ENCODE data around the gene DTWD1. TPM values are rescaled to one million over a fixed set of nuclear protein-coding genes. Genes with fewer than 3 reads are reported as not detected.
"Not testable (repeated sequence)": the region's sequence is repeated elsewhere in the genome, so short reads cannot be mapped to it uniquely, and the experiment has no call there.

DTWD1 gene, protein sequence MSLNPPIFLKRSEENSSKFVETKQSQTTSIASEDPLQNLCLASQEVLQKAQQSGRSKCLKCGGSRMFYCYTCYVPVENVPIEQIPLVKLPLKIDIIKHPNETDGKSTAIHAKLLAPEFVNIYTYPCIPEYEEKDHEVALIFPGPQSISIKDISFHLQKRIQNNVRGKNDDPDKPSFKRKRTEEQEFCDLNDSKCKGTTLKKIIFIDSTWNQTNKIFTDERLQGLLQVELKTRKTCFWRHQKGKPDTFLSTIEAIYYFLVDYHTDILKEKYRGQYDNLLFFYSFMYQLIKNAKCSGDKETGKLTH
- 27.5 TPM for polyA plus RNA-seq (2013, experiment 1 of 2)
- polyA plus RNA-seq (2013, experiment 2 of 2), result 28.4 TPM

DNA sequence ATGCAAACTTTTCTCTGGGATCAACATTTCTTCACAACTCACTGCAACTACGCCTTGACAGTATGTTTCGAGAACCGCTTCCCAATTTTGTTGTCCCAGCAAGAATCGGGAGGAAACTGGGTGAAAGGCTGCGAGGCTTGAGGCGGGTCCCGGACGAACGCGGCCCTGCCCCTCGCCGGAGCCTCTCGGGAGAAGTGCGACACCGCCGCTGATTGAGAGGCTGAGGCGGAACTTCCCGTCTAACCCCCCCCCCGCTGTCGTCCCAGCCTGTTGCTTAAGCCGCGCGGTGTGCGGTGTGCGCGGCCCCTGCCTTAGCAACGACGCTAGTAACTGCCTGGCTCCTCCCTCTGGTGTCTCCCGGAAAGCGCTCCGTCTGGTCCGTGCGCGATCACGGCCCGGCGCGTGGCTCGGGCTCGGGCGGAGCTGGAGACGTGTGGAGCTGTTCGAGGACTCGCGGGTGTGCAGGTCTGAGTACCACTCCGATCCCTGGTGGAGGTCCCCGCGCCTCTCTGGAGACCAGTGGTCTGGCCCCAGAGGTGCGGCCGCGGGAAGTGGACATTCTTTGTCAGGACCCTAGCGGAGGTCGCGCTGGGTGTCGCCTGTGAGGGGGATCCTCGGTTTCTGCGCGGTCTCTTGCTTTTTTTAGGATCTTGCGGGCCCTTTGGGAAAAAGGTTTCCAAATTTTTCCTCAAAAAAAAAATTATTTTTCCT lies at the start of gene DTWD1, which contains the start of gene FAM227B:
TSS of gene DTWD1 (plus strand) at position 391 of the 711 bp plus-strand sequence. CDS start 4,120 bp downstream, outside the sequence.
TSS of gene FAM227B (minus strand) at position 161 of the 711 bp plus-strand sequence. CDS start 5,647 bp downstream, outside the sequence.
- WGBS, result under 1% methylated on average over 59 of the region's 59 CpGs
- H3K27me3 ChIP-seq (ENCODE audit: insufficient read depth, low read length), result no peaks in the 10 kb centered on the region
- H3K4me3 ChIP-seq (ENCODE audit: low read length), result peak within 1 kb of the TSS; percentile 90
- H3K9me3 ChIP-seq (ENCODE audit: insufficient read depth, low read depth, low read length), result peaks cover 25% of the 10 kb centered on the region
- H3K27ac ChIP-seq (ENCODE audit: low read depth, low read length), result peak within 1 kb of the TSS; percentile 86
- H3K9ac ChIP-seq (ENCODE audit: low read depth, low read length), result peak within 1 kb of the TSS; percentile 95
- H3K36me3 ChIP-seq (ENCODE audit: insufficient read depth, low read length), result peaks cover 30% of the 10 kb centered on the region
- peaks cover 10% of the 10 kb centered on the region for H3K4me1 ChIP-seq (ENCODE audit: insufficient read depth, low read length)

DNA sequence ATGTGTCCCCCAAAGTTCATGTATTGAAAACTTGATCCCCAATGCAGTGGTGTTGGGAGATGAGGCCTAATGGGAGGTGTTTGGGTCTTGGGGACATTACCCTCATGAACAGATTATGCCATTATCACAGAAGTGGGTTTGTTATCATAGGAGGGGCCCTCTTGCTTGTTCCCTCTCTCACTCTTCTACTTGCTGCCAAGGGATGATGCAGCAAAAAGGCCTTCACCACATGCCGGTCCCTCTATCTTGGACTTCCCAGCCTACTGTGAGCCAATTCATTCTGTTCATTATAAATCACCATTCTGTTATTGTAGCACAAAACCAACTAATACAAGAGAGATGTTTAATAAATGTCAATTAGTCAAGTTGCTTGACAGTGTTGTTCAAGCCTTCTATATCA lies 47.4 kb upstream of the DTWD1 start:
- Histone ChIP-seq H3K4me1 (ENCODE audit: insufficient read depth, low read length) (no peaks in the 10 kb centered on the region), H3K27ac (ENCODE audit: low read depth, low read length) (no peak overlapping the region), H3K9ac (ENCODE audit: low read depth, low read length) (no peak overlapping the region), H3K36me3 (ENCODE audit: insufficient read depth, low read length) (no peaks in the 10 kb centered on the region), H3K27me3 (ENCODE audit: insufficient read depth, low read length) (no peaks in the 10 kb centered on the region), H3K4me3 (ENCODE audit: low read length) (no peak overlapping the region), H3K9me3 (ENCODE audit: insufficient read depth, low read depth, low read length) (no peaks in the 10 kb centered on the region)
- 97% methylated on average over 1 of the region's 1 CpG for WGBS

DNA sequence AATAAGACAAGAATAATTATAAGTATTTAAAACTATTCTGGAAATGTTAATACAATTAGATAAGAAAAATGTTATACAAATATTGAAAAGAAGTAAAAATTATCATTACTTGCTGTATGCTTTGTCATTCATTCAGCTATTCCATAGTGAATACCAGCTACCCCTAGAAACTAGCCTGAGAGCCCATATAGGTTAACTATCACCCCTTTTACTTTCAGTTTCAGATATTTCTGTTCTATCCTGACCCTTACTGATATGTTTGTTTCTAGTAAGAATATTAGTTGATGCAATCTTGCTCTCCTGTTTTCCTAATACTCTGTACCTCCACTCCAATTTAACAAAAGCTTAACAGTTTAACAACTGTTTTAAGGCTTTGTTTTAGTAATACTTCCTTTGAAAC lies 31.8 kb upstream of the DTWD1 start:
- Histone ChIP-seq H3K36me3 (ENCODE audit: insufficient read depth, low read length) (no peaks in the 10 kb centered on the region), H3K4me3 (ENCODE audit: low read length) (no peak overlapping the region), H3K27ac (ENCODE audit: low read depth, low read length) (no peak overlapping the region), H3K9ac (ENCODE audit: low read depth, low read length) (no peak overlapping the region), H3K9me3 (ENCODE audit: insufficient read depth, low read depth, low read length) (no peaks in the 10 kb centered on the region), H3K27me3 (ENCODE audit: insufficient read depth, low read length) (no peaks in the 10 kb centered on the region), H3K4me1 (ENCODE audit: insufficient read depth, low read length) (no peaks in the 10 kb centered on the region)

DNA sequence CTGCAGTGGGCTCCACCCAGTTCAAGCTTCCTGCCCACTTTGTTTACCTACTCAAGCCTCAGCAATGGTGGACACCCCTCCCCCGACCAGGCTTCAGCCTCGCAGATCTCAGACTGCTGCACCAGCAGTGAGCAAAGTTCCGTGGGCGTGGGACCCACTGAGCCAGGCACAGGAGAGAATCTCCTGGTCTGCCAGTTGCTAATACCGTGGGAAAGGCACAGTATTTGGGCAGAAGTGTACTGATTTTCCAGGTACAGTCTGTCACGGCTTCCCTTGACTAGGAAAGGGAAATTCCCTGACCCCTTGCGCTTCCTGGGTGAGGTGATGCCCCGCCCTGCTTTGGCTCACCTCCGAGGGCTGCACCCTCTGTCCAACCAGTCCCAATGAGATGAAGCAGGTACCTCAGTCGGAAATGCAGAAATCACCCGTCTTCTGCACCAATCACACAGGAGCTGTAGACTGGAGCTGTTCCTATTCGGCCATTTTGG lies 28.0 kb upstream of the DTWD1 start:
- H3K4me1 ChIP-seq (ENCODE audit: insufficient read depth, low read length); H3K9me3 ChIP-seq (ENCODE audit: insufficient read depth, low read depth, low read length); H3K27me3 ChIP-seq (ENCODE audit: insufficient read depth, low read length); H3K4me3 ChIP-seq (ENCODE audit: low read length); H3K27ac ChIP-seq (ENCODE audit: low read depth, low read length); H3K9ac ChIP-seq (ENCODE audit: low read depth, low read length); H3K36me3 ChIP-seq (ENCODE audit: insufficient read depth, low read length): not testable (repeated sequence)
- WGBS, result 96% methylated on average over 12 of the region's 12 CpGs

DNA sequence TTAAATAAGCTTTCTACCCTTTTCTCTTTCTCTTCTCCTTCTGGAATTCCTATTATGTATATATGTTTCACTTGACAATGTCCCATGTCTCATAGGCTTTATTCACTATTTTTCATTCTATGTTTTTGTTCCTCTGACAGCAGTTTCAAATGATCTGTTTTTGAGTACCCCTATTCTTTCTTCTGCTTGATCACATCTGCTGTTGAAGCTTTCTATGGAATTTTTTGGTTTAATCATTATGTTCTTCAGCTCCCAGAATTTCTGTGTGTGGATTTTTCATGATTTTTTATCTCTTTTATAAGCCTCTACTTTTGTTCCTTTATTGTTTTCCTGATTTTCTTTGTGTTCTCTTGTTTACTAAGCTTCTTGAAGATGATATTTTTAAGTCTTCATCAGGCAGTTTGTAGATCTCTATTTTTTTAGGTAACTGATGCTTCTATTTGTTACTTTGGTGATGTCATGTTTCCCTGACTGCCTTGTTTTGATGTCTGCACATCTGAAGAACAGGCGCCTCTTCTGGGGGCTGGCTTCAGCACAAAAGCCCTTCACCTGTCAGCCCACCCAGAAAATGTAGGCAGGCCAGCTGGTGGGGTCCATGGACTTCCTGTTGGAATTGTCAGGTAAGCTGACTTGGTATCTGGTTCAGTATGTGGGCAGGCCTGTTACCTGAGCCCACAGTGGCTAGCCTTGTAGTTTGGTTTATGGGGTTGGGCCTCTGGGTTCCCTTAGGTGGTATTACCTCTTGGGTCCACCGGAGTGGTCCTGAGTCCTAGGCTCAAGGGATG lies 16.0 kb upstream of the DTWD1 start:
- H3K36me3 ChIP-seq (ENCODE audit: insufficient read depth, low read length), result no peaks in the 10 kb centered on the region
- WGBS, result 90% methylated on average over 2 of the region's 2 CpGs
- peaks cover 7% of the 10 kb centered on the region for H3K9me3 ChIP-seq (ENCODE audit: insufficient read depth, low read depth, low read length)
- H3K4me3 ChIP-seq (ENCODE audit: low read length), result no peak overlapping the region
- H3K27ac ChIP-seq (ENCODE audit: low read depth, low read length), result no peak overlapping the region
- no peaks in the 10 kb centered on the region for H3K27me3 ChIP-seq (ENCODE audit: insufficient read depth, low read length)
- H3K9ac ChIP-seq (ENCODE audit: low read depth, low read length), result no peak overlapping the region
- H3K4me1 ChIP-seq (ENCODE audit: insufficient read depth, low read length), result no peaks in the 10 kb centered on the region

DNA sequence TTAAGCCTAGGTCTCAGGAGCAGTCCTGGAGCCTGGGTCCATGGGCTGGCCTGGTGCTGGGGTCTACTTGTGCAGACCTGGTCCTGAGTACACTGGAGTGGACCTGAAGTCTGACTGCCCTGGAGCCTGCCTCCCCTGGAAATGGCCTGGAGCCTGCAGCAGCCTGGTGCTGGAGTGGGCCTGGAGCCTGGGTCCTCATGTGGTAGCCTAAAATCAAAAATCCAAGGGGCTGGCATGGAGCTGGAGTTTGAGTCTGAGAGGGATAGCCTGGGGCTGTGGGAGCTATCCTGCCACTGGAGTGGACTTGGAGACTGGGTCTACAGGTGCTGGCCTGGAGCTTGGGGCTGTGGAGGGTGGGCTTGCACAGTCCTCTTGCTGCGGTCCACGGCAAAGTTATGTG lies 15.3 kb upstream of the DTWD1 start:
- WGBS, result 99% methylated on average over 2 of the region's 2 CpGs
- Histone ChIP-seq H3K36me3 (ENCODE audit: insufficient read depth, low read length) (no peaks in the 10 kb centered on the region), H3K9me3 (ENCODE audit: insufficient read depth, low read depth, low read length) (peaks cover 7% of the 10 kb centered on the region; the same call in 1 of the 2 replicates), H3K27ac (ENCODE audit: low read depth, low read length) (no peak overlapping the region), H3K4me1 (ENCODE audit: insufficient read depth, low read length) (peaks cover 6% of the 10 kb centered on the region), H3K27me3 (ENCODE audit: insufficient read depth, low read length) (no peaks in the 10 kb centered on the region), H3K9ac (ENCODE audit: low read depth, low read length) (no peak overlapping the region), H3K4me3 (ENCODE audit: low read length) (no peak overlapping the region)

DNA sequence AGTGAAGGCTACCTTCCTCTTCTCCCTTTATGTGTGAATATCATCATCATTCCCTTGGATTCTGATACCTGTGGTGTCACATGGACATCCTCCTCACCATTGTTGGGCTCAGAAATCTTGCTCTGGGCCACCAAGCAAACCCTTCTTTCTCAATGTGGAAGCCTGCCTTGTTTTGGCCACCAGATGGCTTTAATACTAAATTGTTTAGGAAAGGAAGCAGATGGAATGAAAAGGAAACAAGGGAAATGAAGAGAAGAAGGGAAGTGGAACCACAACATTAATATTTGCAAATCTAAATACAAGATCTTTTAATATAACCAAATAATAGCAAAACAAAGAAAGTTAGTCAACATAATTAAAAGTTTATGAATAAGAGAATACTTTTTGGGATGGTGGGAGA lies 14.3 kb upstream of the DTWD1 start:
- peaks cover 7% of the 10 kb centered on the region for H3K4me1 ChIP-seq (ENCODE audit: insufficient read depth, low read length)
- H3K4me3 ChIP-seq (ENCODE audit: low read length), result no peak overlapping the region
- H3K9me3 ChIP-seq (ENCODE audit: insufficient read depth, low read depth, low read length), result peaks cover 3% of the 10 kb centered on the region; the same call in 1 of the 2 replicates
- no peak overlapping the region for H3K27ac ChIP-seq (ENCODE audit: low read depth, low read length)
- no peak overlapping the region for H3K9ac ChIP-seq (ENCODE audit: low read depth, low read length)
- no peaks in the 10 kb centered on the region for H3K27me3 ChIP-seq (ENCODE audit: insufficient read depth, low read length)
- H3K36me3 ChIP-seq (ENCODE audit: insufficient read depth, low read length), result no peaks in the 10 kb centered on the region

DNA sequence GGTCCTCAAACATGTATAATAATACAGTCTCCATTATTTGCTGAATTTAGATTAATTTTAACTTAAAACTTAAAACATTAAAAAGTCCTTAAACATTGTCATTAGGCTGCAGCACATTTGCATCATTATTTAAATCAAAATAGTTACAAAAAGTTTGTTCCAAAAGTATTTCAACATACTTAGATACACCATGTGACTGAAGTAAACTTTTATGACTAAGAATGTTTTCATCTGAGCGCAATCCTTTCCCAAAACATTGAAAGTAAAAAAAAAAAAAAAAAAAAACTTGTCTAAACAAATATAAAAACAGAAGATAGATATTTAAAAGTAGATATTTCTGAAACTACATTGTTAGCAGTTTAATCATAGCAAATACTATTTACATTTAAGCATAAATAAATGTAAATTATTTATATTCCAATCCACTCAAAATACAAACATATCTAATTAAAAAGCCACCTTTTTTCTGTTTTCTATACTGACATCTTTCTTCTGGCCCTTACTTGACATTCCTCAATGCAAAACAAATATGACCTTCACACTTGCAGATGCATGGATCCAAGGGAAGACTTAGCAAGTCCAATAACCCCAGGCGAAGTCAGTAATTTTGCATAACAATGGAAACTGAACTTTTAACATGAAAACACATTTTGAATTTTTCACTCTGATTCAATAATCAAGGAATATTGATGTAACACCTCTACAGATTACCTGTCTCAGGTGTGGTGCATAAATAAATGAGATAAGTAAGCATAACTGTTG lies 10.5 kb upstream of the DTWD1 start:
- H3K27me3 ChIP-seq (ENCODE audit: insufficient read depth, low read length), result no peaks in the 10 kb centered on the region
- 41% methylated on average over 1 of the region's 2 CpGs for WGBS
- no peaks in the 10 kb centered on the region for H3K9me3 ChIP-seq (ENCODE audit: insufficient read depth, low read depth, low read length)
- H3K9ac ChIP-seq (ENCODE audit: low read depth, low read length), result no peak overlapping the region
- no peak overlapping the region for H3K27ac ChIP-seq (ENCODE audit: low read depth, low read length)
- peaks cover 7% of the 10 kb centered on the region for H3K4me1 ChIP-seq (ENCODE audit: insufficient read depth, low read length)
- 0 out of 2 replicates have a peak, but pooled peaks cover 5% of the 10 kb centered on the region for H3K36me3 ChIP-seq (ENCODE audit: insufficient read depth, low read length)
- H3K4me3 ChIP-seq (ENCODE audit: low read length), result no peak overlapping the region

DNA sequence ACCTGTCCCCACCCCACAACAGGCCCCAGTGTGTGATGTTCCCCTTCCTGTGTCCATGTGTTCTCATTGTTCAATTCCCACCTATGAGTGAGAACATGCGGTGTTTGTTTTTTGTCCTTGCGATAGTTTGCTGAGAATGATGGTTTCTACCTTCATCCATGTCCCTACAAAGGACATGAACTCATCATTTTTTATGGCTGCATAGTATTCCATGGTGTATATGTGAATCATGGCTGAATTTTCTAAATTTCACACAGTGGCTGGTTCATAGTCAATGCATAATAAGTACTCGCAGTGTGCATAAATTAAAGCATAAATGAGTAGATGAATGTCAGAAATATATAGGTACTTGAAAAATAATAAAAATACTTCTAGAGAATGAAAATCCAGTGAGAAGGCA lies 8.6 kb upstream of the DTWD1 start:
- not testable (repeated sequence) for H3K9ac ChIP-seq (ENCODE audit: low read depth, low read length); H3K27me3 ChIP-seq (ENCODE audit: insufficient read depth, low read length); H3K36me3 ChIP-seq (ENCODE audit: insufficient read depth, low read length); H3K27ac ChIP-seq (ENCODE audit: low read depth, low read length); H3K4me3 ChIP-seq (ENCODE audit: low read length); H3K9me3 ChIP-seq (ENCODE audit: insufficient read depth, low read depth, low read length); H3K4me1 ChIP-seq (ENCODE audit: insufficient read depth, low read length)
- WGBS, result no CpG with 5 or more reads among the region's 3 CpGs

DNA sequence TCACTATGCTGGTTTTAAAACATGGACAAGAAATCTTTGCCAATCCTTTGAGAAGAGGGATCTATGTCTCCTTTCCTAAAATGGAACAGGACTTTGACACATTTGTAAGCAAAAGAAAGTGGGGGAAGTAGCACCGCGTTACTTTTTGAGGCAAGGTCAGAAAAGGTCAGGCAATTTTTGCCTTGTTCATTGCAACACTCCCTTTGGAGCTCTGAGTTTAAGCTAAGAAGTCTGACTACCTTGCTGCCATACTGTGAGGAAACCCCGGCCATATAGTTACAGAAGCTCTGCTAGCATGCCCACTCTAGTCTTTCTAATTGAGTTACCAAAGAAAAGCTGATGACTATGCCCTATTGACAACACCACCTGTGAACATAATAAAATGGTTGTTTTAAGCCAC lies 1.6 kb upstream of the DTWD1 start:
- no peak overlapping the region for H3K9ac ChIP-seq (ENCODE audit: low read depth, low read length)
- no peak overlapping the region for H3K4me3 ChIP-seq (ENCODE audit: low read length)
- H3K27me3 ChIP-seq (ENCODE audit: insufficient read depth, low read length), result no peaks in the 10 kb centered on the region
- WGBS, result 93% methylated on average over 3 of the region's 3 CpGs
- no peak overlapping the region for H3K27ac ChIP-seq (ENCODE audit: low read depth, low read length)
- H3K4me1 ChIP-seq (ENCODE audit: insufficient read depth, low read length), result peaks cover 10% of the 10 kb centered on the region
- peaks cover 14% of the 10 kb centered on the region; the same call in 1 of the 2 replicates for H3K36me3 ChIP-seq (ENCODE audit: insufficient read depth, low read length)
- peaks cover 9% of the 10 kb centered on the region; the same call in 1 of the 2 replicates for H3K9me3 ChIP-seq (ENCODE audit: insufficient read depth, low read depth, low read length)

Measured in HUES64 (cell line).